PC-3 (cell line): ENCODE measurements around the gene TAF1B. TPM values are rescaled to one million over a fixed set of nuclear protein-coding genes. Genes with fewer than 3 reads are reported as not detected.

Source experiments
- ATAC-seq: fragments of 200-7000 bp; cut with Tn5 transposase; 2 replicates; pipeline ENCODE4 v1.9.1; 2020; ENCODE audit warnings: mild to moderate bottlenecking, moderate library complexity
- BruUV-seq: library from RNA; stranded (reverse); fragments of 400-500 nt; replicated peaks from 2 replicates; lab custom pipeline; 2021; lab: Mats Ljungman, UMichigan
- CTCF ChIA-PET: fragments of 300-600 bp; sonication (Branson Sonifier 250); formaldehyde crosslinking; loops from one replicate; lab custom pipeline; 2022; ENCODE audit warnings: antibody characterized with exemption; lab: Charles Lee
- POLR2A ChIA-PET: fragments of 300-600 bp; sonication (Branson Sonifier 250); formaldehyde crosslinking; loops from one replicate; lab custom pipeline; 2022; ENCODE audit warnings: antibody characterized with exemption; ENCODE audit not compliant: unreplicated experiment; lab: Charles Lee
- DNase-seq: peaks from one replicate; pipeline ENCODE4 v3.0.0-alpha.2; 2015
- H2AFZ ChIP-seq: fragments of 300-600 bp; sonication (generic); 2 replicates; pipeline ENCODE4 v1.6.0; 2016; ENCODE audit warnings: antibody characterized with exemption, low read length
- H3F3A ChIP-seq: fragments of 300-600 bp; sonication (generic); one replicate; pipeline ENCODE4 v1.6.0; 2017; ENCODE audit warnings: antibody characterized with exemption, low read length, control low read depth, mild to moderate bottlenecking; ENCODE audit not compliant: unreplicated experiment
- H3K27ac ChIP-seq: fragments of 300-600 bp; sonication (generic); 2 replicates; pipeline ENCODE4 v1.5.1; 2016; ENCODE audit warnings: mild to moderate bottlenecking, low read length
- H3K27me3 ChIP-seq: fragments of 300-600 bp; sonication (generic); 2 replicates; pipeline ENCODE4 v1.6.1; 2016; ENCODE audit warnings: low read length, mixed read lengths
- H3K36me3 ChIP-seq: fragments of 300-600 bp; sonication (generic); 2 replicates; pipeline ENCODE4 v1.6.1; 2016; ENCODE audit warnings: low read depth, mixed run types, low read length, mixed read lengths
- H3K4me1 ChIP-seq: fragments of 300-600 bp; sonication (generic); 2 replicates; pipeline ENCODE4 v1.5.1; 2016; ENCODE audit warnings: low read length; ENCODE audit not compliant: insufficient read depth
- H3K4me2 ChIP-seq: fragments of 300-600 bp; sonication (generic); 2 replicates; pipeline ENCODE4 v1.6.0; 2016; ENCODE audit warnings: low read length
- H3K4me3 ChIP-seq: fragments of 300-600 bp; sonication (generic); 2 replicates; pipeline ENCODE4 v1.5.1; 2016; ENCODE audit warnings: mild to moderate bottlenecking, low read length, mixed read lengths
- H3K79me2 ChIP-seq: fragments of 300-600 bp; sonication (generic); 2 replicates; pipeline ENCODE4 v1.6.1; 2017; ENCODE audit warnings: low read length, mixed read lengths
- H3K9ac ChIP-seq: fragments of 300-600 bp; sonication (generic); 2 replicates; pipeline ENCODE4 v1.6.0; 2016; ENCODE audit warnings: mild to moderate bottlenecking, low read length
- H3K9me2 ChIP-seq: fragments of 300-600 bp; sonication (generic); replicated peaks from 2 replicates; pipeline ENCODE4 v1.6.1; 2016; ENCODE audit warnings: mixed run types, low read length, mixed read lengths
- H3K9me3 ChIP-seq: fragments of 300-600 bp; sonication (generic); 2 replicates; pipeline ENCODE4 v1.6.1; 2016; ENCODE audit warnings: low read length, mixed read lengths
- H4K20me1 ChIP-seq: fragments of 300-600 bp; sonication (generic); 2 replicates; pipeline ENCODE4 v1.6.1; 2016; ENCODE audit warnings: low read length, mixed read lengths
- EZH2 ChIP-seq: fragments of 300-600 bp; sonication (generic); IDR thresholded peaks from one replicate; pipeline ENCODE4 v1.6.1; 2017; ENCODE audit warnings: antibody characterized with exemption, mild to moderate bottlenecking, low read length; ENCODE audit not compliant: unreplicated experiment
- EZH2phosphoT487 ChIP-seq: fragments of 300-600 bp; sonication (generic); IDR thresholded peaks from 2 replicates; pipeline ENCODE4 v1.6.1; 2018; ENCODE audit warnings: mild to moderate bottlenecking, antibody characterized with exemption, low read length, borderline replicate concordance
- intact Hi-C: fragments of 100-400 bp; cut with micrococcal nuclease; formaldehyde crosslinking; loops from 2 replicates; pipeline ENCODE4 v1.9.0; 2023
- total RNA-seq: library from RNA; depleted of rRNA; stranded (reverse); fragments of >200 nt; gene quantifications from 2 replicates; pipeline ENCODE4 v1.2.3, GENCODE V29; 2014
- TF ChIP-seq, protein P1 (sequence below): fragments of 300-600 bp; sonication (generic); conservative IDR thresholded peaks from 2 replicates; pipeline ENCODE4 v1.5.1; 2017; ENCODE audit warnings: antibody characterized with exemption, low read depth, mild to moderate bottlenecking, low read length

TAF1B gene
- total RNA-seq, 1 experiment from 2014 or later = 39.5 TPM

DNA sequence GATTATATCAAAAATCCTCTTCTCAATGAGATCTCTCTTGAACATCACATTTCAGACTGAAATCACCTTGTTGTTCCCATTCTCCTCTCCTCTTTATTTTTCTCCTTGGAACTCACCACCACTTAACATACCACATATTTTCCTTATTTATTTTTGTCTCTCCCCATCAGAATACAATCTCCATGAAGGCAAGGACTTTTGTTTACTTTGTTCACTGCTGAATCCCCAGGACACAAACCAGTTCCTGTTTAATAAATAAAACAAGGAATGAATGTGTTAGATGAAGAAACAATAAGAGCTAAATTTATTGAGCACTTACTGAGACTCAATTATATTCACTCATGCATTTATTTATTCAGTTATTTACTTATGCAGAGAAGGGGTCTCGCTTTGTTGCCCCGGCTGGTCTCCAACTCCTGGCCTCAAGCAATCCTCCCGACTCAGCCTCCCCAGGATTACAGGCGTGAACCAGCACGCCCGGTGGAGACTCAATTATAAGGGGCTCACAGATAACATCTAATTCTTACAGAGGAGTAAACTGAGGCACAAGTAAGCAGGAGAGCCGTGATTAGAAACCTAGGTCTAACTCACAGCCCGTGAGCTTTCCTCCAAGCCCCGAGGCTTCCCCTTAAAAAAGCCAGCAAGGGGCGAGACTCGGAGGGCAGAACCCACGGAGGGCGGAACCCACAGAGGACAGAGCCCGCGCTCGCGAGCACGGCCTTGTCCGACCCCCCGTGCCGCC lies 616 bp upstream of the TAF1B start:
- H3K9me3 ChIP-seq = no peaks in the 10 kb centered on the region
- peaks cover 6% of the 10 kb centered on the region; the same call in 1 of the 2 replicates for H3K36me3 ChIP-seq
- no peaks in the 10 kb centered on the region for H3K27me3 ChIP-seq
- TF ChIP-seq, protein P1, sequence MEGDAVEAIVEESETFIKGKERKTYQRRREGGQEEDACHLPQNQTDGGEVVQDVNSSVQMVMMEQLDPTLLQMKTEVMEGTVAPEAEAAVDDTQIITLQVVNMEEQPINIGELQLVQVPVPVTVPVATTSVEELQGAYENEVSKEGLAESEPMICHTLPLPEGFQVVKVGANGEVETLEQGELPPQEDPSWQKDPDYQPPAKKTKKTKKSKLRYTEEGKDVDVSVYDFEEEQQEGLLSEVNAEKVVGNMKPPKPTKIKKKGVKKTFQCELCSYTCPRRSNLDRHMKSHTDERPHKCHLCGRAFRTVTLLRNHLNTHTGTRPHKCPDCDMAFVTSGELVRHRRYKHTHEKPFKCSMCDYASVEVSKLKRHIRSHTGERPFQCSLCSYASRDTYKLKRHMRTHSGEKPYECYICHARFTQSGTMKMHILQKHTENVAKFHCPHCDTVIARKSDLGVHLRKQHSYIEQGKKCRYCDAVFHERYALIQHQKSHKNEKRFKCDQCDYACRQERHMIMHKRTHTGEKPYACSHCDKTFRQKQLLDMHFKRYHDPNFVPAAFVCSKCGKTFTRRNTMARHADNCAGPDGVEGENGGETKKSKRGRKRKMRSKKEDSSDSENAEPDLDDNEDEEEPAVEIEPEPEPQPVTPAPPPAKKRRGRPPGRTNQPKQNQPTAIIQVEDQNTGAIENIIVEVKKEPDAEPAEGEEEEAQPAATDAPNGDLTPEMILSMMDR = no peak
- TF ChIP-seq EZH2 (no peak), EZH2phosphoT487 (no peak)
- H3K9me2 ChIP-seq = no peaks in the 10 kb centered on the region
- H3K4me3 ChIP-seq = peak overlapping the region; percentile 75
- no peaks in the 10 kb centered on the region for H4K20me1 ChIP-seq
- H3F3A ChIP-seq = peaks cover 3% of the 10 kb centered on the region
- no peak for DNase-seq
- ATAC-seq = no peak
- H3K4me2 ChIP-seq = peak overlapping the region; percentile 96
- peak overlapping the region; percentile 87 for H3K9ac ChIP-seq
- ChIA-PET POLR2A (interaction anchor here (0.7 kb wide), 1 partner anchor 246 kb away, joined by 3 read pairs; no protein-coding TSS in a partner anchor), CTCF (interaction anchor here (0.8 to 1.6 kb wide), 3 partner anchors 29 to 72 kb away, joined by 3 to 5 read pairs (median 3); no protein-coding TSS in a partner anchor)
- peak overlapping the region; percentile 88 for H3K27ac ChIP-seq
- peak overlapping the region; percentile 87 for H2AFZ ChIP-seq
- H3K4me1 ChIP-seq = peaks cover 35% of the 10 kb centered on the region
- BruUV-seq = TSS peak; percentile 91
- H3K79me2 ChIP-seq = peaks cover 38% of the 10 kb centered on the region
- intact Hi-C loops = loop anchor here (2.0 to 10.0 kb wide), 4 partner anchors 40 to 132 kb away; partner anchors contain the start of gene GRHL1

DNA sequence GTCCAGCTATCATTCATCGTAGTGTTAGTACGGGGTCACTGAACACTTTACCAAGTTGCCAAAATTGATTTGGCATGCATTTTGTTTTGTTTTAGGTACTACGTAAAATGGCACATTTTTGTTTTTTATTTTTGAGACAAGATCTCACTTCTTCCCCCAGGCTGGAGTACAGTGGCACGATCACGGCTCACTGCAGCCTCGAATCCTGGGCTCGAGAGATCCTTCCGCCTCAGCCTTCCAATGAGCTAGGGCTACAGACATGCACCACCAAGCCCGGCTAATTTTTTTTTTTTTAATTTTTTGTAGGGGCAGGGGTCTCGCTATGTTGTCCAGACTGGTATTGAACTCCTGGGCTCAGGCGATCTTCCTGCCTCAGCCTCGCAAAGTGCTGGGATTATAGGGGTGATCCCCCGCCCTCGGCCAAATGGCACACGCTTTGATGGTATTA lies 786 bp downstream of the TAF1B start:
- Histone ChIP-seq H3K9me2 (no peaks in the 10 kb centered on the region), H3K36me3 (peaks cover 10% of the 10 kb centered on the region; the same call in 1 of the 2 replicates), H3K4me2 (peak overlapping the region; percentile 96), H2AFZ (peak overlapping the region; percentile 87), H3K9me3 (no peaks in the 10 kb centered on the region), H3K4me1 (peaks cover 35% of the 10 kb centered on the region), H3F3A (peaks cover 3% of the 10 kb centered on the region), H3K79me2 (peaks cover 48% of the 10 kb centered on the region), H3K9ac (peak overlapping the region; percentile 87), H4K20me1 (no peaks in the 10 kb centered on the region), H3K27ac (peak overlapping the region; percentile 88), H3K4me3 (peak overlapping the region; percentile 75), H3K27me3 (no peaks in the 10 kb centered on the region)
- ATAC-seq = peak; percentile 14
- peak; percentile 40 for DNase-seq
- BruUV-seq = TSS peak; percentile 44
- intact Hi-C loops = loop anchor here (5.0 to 10.0 kb wide), 3 partner anchors 42 to 111 kb away; partner anchors contain the start of gene GRHL1
- ChIA-PET CTCF (interaction anchor here (0.5 to 1.4 kb wide), 3 partner anchors 30 to 281 kb away, joined by 3 to 6 read pairs (median 3); no protein-coding TSS in a partner anchor), POLR2A (interaction anchor here (0.6 kb wide), 1 partner anchor 16 kb away, joined by 5 read pairs; no protein-coding TSS in a partner anchor)
- TF ChIP-seq EZH2phosphoT487 (no peak), EZH2 (no peak)
- TF ChIP-seq, protein P1 = no peak
